Measurements from ENCODE around the gene CCNF. TPM values are rescaled to one million over a fixed set of nuclear protein-coding genes. Genes with fewer than 3 reads are reported as not detected.

The CCNF gene
- total and polyA plus RNA-seq, 10 of the 15 experiments (the other 5 are each of a cell fraction or from before 2014, with no cell fraction given): 4.0 to 63.2 (median 27.5) TPM

DNA sequence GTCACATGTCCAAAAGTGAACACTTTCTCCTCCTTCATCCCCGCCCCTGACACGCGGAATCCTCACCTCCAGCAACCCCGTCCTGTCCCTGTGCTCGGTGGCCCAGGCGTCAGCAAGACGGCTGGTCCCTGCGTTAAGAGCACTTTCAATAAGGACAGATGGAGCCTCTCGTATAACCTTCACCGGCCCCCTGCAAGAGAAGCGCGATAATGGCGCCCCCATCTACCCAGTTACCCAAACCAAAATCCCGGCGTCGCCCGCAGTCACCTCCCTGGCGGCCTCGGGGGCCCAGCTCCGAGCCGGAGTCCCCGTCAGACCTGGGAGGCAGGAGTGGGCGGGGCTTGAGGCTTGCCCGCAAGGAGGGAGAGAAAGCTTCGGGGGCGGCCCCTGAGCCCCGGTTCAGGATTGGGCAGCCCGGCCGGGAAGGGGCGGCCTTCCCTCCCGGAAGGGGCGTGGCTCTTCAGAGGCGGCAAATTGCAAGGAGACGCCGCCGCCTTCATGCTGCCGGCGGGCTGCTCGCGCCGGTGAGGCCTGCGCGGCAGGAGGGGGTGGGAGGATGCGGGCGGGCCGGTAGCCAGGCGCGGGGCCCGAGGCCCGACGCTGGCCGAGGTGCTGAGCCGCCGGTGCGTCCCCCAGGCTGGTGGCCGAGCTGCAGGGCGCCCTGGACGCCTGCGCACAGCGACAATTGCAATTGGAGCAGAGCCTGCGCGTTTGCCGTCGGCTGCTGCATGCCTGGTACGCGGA, 30.6 kb downstream of the CCNF start, which contains the start of gene TEDC2 (continued):
- TF ChIP-seq, protein P1, sequence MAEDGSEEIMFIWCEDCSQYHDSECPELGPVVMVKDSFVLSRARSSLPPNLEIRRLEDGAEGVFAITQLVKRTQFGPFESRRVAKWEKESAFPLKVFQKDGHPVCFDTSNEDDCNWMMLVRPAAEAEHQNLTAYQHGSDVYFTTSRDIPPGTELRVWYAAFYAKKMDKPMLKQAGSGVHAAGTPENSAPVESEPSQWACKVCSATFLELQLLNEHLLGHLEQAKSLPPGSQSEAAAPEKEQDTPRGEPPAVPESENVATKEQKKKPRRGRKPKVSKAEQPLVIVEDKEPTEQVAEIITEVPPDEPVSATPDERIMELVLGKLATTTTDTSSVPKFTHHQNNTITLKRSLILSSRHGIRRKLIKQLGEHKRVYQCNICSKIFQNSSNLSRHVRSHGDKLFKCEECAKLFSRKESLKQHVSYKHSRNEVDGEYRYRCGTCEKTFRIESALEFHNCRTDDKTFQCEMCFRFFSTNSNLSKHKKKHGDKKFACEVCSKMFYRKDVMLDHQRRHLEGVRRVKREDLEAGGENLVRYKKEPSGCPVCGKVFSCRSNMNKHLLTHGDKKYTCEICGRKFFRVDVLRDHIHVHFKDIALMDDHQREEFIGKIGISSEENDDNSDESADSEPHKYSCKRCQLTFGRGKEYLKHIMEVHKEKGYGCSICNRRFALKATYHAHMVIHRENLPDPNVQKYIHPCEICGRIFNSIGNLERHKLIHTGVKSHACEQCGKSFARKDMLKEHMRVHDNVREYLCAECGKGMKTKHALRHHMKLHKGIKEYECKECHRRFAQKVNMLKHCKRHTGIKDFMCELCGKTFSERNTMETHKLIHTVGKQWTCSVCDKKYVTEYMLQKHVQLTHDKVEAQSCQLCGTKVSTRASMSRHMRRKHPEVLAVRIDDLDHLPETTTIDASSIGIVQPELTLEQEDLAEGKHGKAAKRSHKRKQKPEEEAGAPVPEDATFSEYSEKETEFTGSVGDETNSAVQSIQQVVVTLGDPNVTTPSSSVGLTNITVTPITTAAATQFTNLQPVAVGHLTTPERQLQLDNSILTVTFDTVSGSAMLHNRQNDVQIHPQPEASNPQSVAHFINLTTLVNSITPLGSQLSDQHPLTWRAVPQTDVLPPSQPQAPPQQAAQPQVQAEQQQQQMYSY (CRISPR knock-in tag; IDR thresholded peaks at IDR 0.05): no peak
- no peak for TF ChIP-seq TARDBP (IDR thresholded peaks at IDR 0.05; ENCODE audit: borderline replicate concordance)
- peak; percentile 49; the same call in 1 of the 2 replicates for TF ChIP-seq NBN (IDR thresholded peaks at IDR 0.05)
- TF ChIP-seq KLF5 (IDR thresholded peaks at IDR 0.05; ENCODE audit: partially characterized antibody): peak; percentile 21
- no peak for TF ChIP-seq ZNF24 (IDR thresholded peaks at IDR 0.05)

DNA sequence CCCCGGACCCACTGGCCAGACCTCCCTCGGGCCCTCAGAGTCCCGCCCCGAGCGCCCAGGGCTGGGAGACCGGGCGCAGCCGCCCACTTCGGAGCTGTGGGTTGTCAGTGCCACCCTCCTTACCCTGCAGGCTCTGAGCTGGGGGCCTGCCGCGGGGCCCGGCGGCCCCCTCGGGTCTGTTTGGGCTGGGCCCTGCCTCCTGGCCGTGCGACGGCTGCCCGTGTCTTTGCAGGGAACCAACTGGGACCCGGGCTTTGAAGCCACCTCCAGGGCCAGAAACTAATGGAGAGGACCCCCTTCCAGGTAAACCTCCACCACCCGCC, 31.1 kb downstream of the CCNF start:
- Histone ChIP-seq H3K27ac (ENCODE audit: control insufficient read depth, insufficient read depth) (no peak overlapping the region), H3K79me2 (ENCODE audit: control insufficient read depth, insufficient read depth, low read length) (peaks cover 6% of the 10 kb centered on the region), H3K4me2 (ENCODE audit: control insufficient read depth, insufficient read depth) (peak overlapping the region; percentile 96), H4K20me1 (ENCODE audit: control insufficient read depth, insufficient read depth) (no peaks in the 10 kb centered on the region), H3K36me3 (ENCODE audit: control insufficient read depth in 2 of 2, insufficient read depth in 2 of 2, low read length in 1 of 2) (peaks cover 7 to 17% of the 10 kb centered on the region in 2 experiments; a peak in 3 of 4 replicates), H3K9me3 (replicated peaks; ENCODE audit: control insufficient read depth, insufficient read depth, low read length) (no peaks in the 10 kb centered on the region), H3K4me3 (peak overlapping the region; percentile 73), H3K9ac (ENCODE audit: control insufficient read depth, insufficient read depth, low read length) (peak overlapping the region; percentile 58), H3K27me3 (replicated peaks in 1 of 2; ENCODE audit: control insufficient read depth in 2 of 2, insufficient read depth in 2 of 2, low read length in 1 of 2) (no peaks in the 10 kb centered on the region), H3K4me1 (ENCODE audit: control insufficient read depth, insufficient read depth, low read length) (peaks cover 8% of the 10 kb centered on the region; the same call in 1 of the 2 replicates), H2AFZ (ENCODE audit: control insufficient read depth, low read depth, low read length) (peak overlapping the region; percentile 76)
- ChIA-PET RAD21 (ENCODE audit: unreplicated experiment) (interaction anchor here (0.8 to 2.4 kb wide), 6 partner anchors 10 to 31 kb away, joined by 3 to 8 read pairs (median 5); partner anchors contain the start of genes CCNF, NTN3 and TBC1D24), POLR2A (interaction anchor here (0.6 to 1.6 kb wide), 7 partner anchors 8 to 329 kb away, joined by 3 to 11 read pairs (median 3); partner anchors contain the start of gene TBC1D24), CTCF (interaction anchor here (0.7 to 2.2 kb wide), 4 partner anchors 8 to 41 kb away, joined by 3 to 6 read pairs (median 5); partner anchors contain the start of gene TBC1D24), SMC1A (ENCODE audit: uncharacterized antibody, unreplicated experiment) (interaction anchor here (0.9 to 1.7 kb wide), 3 partner anchors 26 to 60 kb away, joined by 3 to 6 read pairs (median 5); partner anchors contain the start of genes AMDHD2 and CCNF)
- DNase-seq (ENCODE audit: low read depth, low spot score) (no peak), FAIRE-seq (no peak), ATAC-seq (no peak)
- in situ Hi-C loops (cut with MboI) (no loop called here), intact Hi-C loops (cut with micrococcal nuclease; ENCODE audit: unreplicated experiment) (no loop called here)
- WGBS (ENCODE audit: insufficient coverage, insufficient replicate concordance, low lambda C conversion rate, missing lambda C conversion rate): under 1% methylated on average over 19 of the region's 20 CpGs
- BruUV-seq (replicated peaks): no TSS peak
- TF ChIP-seq, protein P2, sequence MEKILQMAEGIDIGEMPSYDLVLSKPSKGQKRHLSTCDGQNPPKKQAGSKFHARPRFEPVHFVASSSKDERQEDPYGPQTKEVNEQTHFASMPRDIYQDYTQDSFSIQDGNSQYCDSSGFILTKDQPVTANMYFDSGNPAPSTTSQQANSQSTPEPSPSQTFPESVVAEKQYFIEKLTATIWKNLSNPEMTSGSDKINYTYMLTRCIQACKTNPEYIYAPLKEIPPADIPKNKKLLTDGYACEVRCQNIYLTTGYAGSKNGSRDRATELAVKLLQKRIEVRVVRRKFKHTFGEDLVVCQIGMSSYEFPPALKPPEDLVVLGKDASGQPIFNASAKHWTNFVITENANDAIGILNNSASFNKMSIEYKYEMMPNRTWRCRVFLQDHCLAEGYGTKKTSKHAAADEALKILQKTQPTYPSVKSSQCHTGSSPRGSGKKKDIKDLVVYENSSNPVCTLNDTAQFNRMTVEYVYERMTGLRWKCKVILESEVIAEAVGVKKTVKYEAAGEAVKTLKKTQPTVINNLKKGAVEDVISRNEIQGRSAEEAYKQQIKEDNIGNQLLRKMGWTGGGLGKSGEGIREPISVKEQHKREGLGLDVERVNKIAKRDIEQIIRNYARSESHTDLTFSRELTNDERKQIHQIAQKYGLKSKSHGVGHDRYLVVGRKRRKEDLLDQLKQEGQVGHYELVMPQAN (conservative IDR thresholded peaks at IDR 0.05): 0 out of 2 replicates have a peak, but pooled peaks have one; percentile 3
- TF ChIP-seq TBL1XR1 (IDR thresholded peaks at IDR 0.05; ENCODE audit: low read depth, low read length): no peak
